Hepatocyte (in vitro differentiated cells): ENCODE data around the gene MORC3.
"Not testable (repeated sequence)": the region's sequence is repeated elsewhere in the genome, so short reads cannot be mapped to it uniquely, and the experiment has no call there.

Source experiments
- CTCF ChIP-seq: fragments of 200-600 bp; sonication (generic); IDR thresholded peaks from 2 replicates; pipeline ENCODE4 v1.5.1; 2016; ENCODE audit warnings: antibody characterized with exemption, mild to moderate bottlenecking; ENCODE audit not compliant: poor library complexity
- EZH2phosphoT487 ChIP-seq: fragments of 200-600 bp; sonication (generic); IDR thresholded peaks from one replicate; pipeline ENCODE4 v1.6.1; 2018; ENCODE audit warnings: antibody characterized with exemption, mild to moderate bottlenecking, low read depth, moderate library complexity; ENCODE audit not compliant: unreplicated experiment, severe bottlenecking

- not testable (repeated sequence) for TF ChIP-seq CTCF, EZH2phosphoT487
Observed at GRCh38 chr21:36319406-36319766, 611 bp upstream of the MORC3 start.
